Subcutaneous adipose tissue (tissue), 4 donors: ENCODE results near the gene FXYD5. TPM values are rescaled to one million over a fixed set of nuclear protein-coding genes. Genes with fewer than 3 reads are reported as not detected.

ENCODE experiments used
- CTCF ChIP-seq: fragments of 450-650 bp; IDR thresholded peaks from one replicate; pipeline ENCODE4 v1.5.1; 2016; ENCODE audit warnings: low read depth, mild to moderate bottlenecking, control low read depth, antibody characterized with exemption, moderate library complexity
- total RNA-seq, 4 donors: library from RNA; depleted of rRNA; stranded (reverse); fragments of >200 nt; gene quantifications; one replicate each; pipeline ENCODE4 v1.1.0, GENCODE V29; 2016

FXYD5 gene
- total RNA-seq, 4 donors from 2014 or later: 43.7 to 120 (median 52.4) TPM

GRCh38 chr19:35202722-35203688 is 48.5 kb downstream of the FXYD5 start:
- TF ChIP-seq CTCF: no peak

- no peak for TF ChIP-seq CTCF
Measured at GRCh38 chr19:35204799-35205732, 50.5 kb downstream of the FXYD5 start.

GRCh38 chr19:35205733-35206323 is 51.3 kb downstream of the FXYD5 start:
- no peak for TF ChIP-seq CTCF

GRCh38 chr19:35206379-35206778 is 51.8 kb downstream of the FXYD5 start:
- no peak for TF ChIP-seq CTCF

- no peak for TF ChIP-seq CTCF
Measured at GRCh38 chr19:35206855-35207254, 52.3 kb downstream of the FXYD5 start.

GRCh38 chr19:35207391-35207871 is 52.9 kb downstream of the FXYD5 start:
- no peak for TF ChIP-seq CTCF
